Prostate gland (tissue), 2 donors: ENCODE measurements around the gene CLEC16A. TPM values are rescaled to one million over a fixed set of nuclear protein-coding genes. Genes with fewer than 3 reads are reported as not detected.

ENCODE experiments used
- DNase-seq: peaks from one replicate; pipeline ENCODE4 v3.0.0-alpha.2; 2019; ENCODE audit warnings: low spot score
- H3K27ac ChIP-seq, 2 donors: fragments of 200-600 bp; sonication (generic); 2 replicates each; pipeline ENCODE4 v1.5.1; 2017 to 2019
- H3K27me3 ChIP-seq: fragments of 200-600 bp; sonication (generic); replicated peaks from 2 replicates; pipeline ENCODE4 v1.5.1; 2019; ENCODE audit not compliant: insufficient read depth
- H3K36me3 ChIP-seq, 2 donors: fragments of 200-600 bp; sonication (generic); 1 replicate in 1 of 2; 2 replicates in 1 of 2; pipeline versions ENCODE4 v1.5.1 to v1.8.1; 2017 to 2019
- H3K4me1 ChIP-seq: fragments of 200-600 bp; sonication (generic); replicated peaks from 2 replicates; pipeline ENCODE4 v1.5.1; 2019
- H3K4me3 ChIP-seq, 2 donors: fragments of 200-600 bp; sonication (generic); 2 replicates each; pipeline ENCODE4 v1.5.1; 2017 to 2019
- H3K9me3 ChIP-seq: fragments of 200-600 bp; sonication (generic); 2 replicates; pipeline ENCODE4 v1.5.1; 2017
- CTCF ChIP-seq, 4 experiments: fragments of 200-600 bp in 2 of 4; fragments of 450-650 bp in 2 of 4; sonication (generic) in 2 of 4; IDR thresholded peaks; 1 replicate in 3 of 4; 2 replicates in 1 of 4; pipeline ENCODE4 v1.5.1; 2016 to 2019; ENCODE audit warnings: antibody characterized with exemption in 4 of 4, mild to moderate bottlenecking in 2 of 4, moderate library complexity in 2 of 4
- POLR2A ChIP-seq: fragments of 450-650 bp; IDR thresholded peaks from one replicate; pipeline ENCODE4 v1.6.1; 2016; ENCODE audit warnings: antibody characterized with exemption, mild to moderate bottlenecking
- POLR2AphosphoS5 ChIP-seq: sonication (generic); formaldehyde crosslinking; IDR thresholded peaks from one replicate; pipeline ENCODE4 v1.6.1; 2017; ENCODE audit warnings: antibody characterized with exemption
- WGBS: methylation state at CpG from one replicate; pipeline ENCODE4 v1.1.5; 2018; 5-methylcytosine and 5-hydroxymethylcytosine counted together
- intact Hi-C: fragments of 100-400 bp; cut with DNase I; formaldehyde crosslinking; loops from one replicate; pipeline ENCODE4 v1.14.2; 2022
- total RNA-seq, 2 donors: library from RNA; depleted of rRNA; stranded (reverse); fragments of >200 nt; gene quantifications; one replicate each; pipeline ENCODE4 v1.1.0, GENCODE V29; 2016

Gene CLEC16A
- total RNA-seq, 2 donors from 2014 or later, result 26.1 to 52.2 TPM

GRCh38 chr16:11126399-11127054 is 182.2 kb downstream of the CLEC16A start:
- intact Hi-C loops, result loop anchor here (10.0 kb wide), 1 partner anchor 382 kb away; the partner anchor contains the start of gene NUBP1
- H3K27ac ChIP-seq, result no peak overlapping the region
- 78% methylated on average over 12 of the region's 12 CpGs for WGBS
- TF ChIP-seq CTCF (IDR thresholded peaks at IDR 0.05), result no peak
- no peak for TF ChIP-seq POLR2A
- no peak for TF ChIP-seq POLR2AphosphoS5
- H3K4me3 ChIP-seq, result no peak overlapping the region
- H3K36me3 ChIP-seq, result peaks cover 0 to 13% of the 10 kb centered on the region in 2 donors
- H3K27me3 ChIP-seq, result no peaks in the 10 kb centered on the region
- no peaks in the 10 kb centered on the region for H3K4me1 ChIP-seq
- no peaks in the 10 kb centered on the region for H3K9me3 ChIP-seq
- DNase-seq, result no peak

- Histone ChIP-seq H3K4me3 (no peak overlapping the region), H3K27ac (no peak overlapping the region), H3K27me3 (no peaks in the 10 kb centered on the region), H3K9me3 (no peaks in the 10 kb centered on the region), H3K36me3 (peaks cover 0 to 13% of the 10 kb centered on the region in 2 donors), H3K4me1 (no peaks in the 10 kb centered on the region)
- intact Hi-C loops, result loop anchor here (10.0 kb wide), 1 partner anchor 383 kb away; the partner anchor contains the start of gene NUBP1
- DNase-seq, result no peak
- TF ChIP-seq POLR2AphosphoS5 (no peak), CTCF (IDR thresholded peaks at IDR 0.05) (no peak), POLR2A (no peak)
- 73% methylated on average over 7 of the region's 7 CpGs for WGBS
Measured at GRCh38 chr16:11127610-11128195, 183.3 kb downstream of the CLEC16A start.

GRCh38 chr16:11128211-11129141 is 184.1 kb downstream of the CLEC16A start:
- peaks cover 0 to 13% of the 10 kb centered on the region in 2 donors for H3K36me3 ChIP-seq
- intact Hi-C loops, result loop anchor here (10.0 kb wide), 1 partner anchor 384 kb away; the partner anchor contains the start of gene NUBP1
- DNase-seq, result no peak
- H3K4me1 ChIP-seq, result no peaks in the 10 kb centered on the region
- no peaks in the 10 kb centered on the region for H3K9me3 ChIP-seq
- H3K27ac ChIP-seq, result peak overlapping the region; percentile 18 to 21
- no peak overlapping the region for H3K4me3 ChIP-seq
- TF ChIP-seq CTCF (IDR thresholded peaks at IDR 0.05), result no peak
- no peak for TF ChIP-seq POLR2AphosphoS5
- TF ChIP-seq POLR2A, result no peak
- no peaks in the 10 kb centered on the region for H3K27me3 ChIP-seq
- WGBS, result 53% methylated on average over 9 of the region's 9 CpGs

GRCh38 chr16:11129378-11129781 is 185.0 kb downstream of the CLEC16A start:
- intact Hi-C loops, result loop anchor here (10.0 kb wide), 1 partner anchor 385 kb away; the partner anchor contains the start of gene NUBP1

More at GRCh38 chr16:11129378-11129781, 185.0 kb downstream of the CLEC16A start:
- no peaks in the 10 kb centered on the region for H3K9me3 ChIP-seq
- no peaks in the 10 kb centered on the region for H3K4me1 ChIP-seq
- H3K4me3 ChIP-seq, result no peak overlapping the region
- H3K27ac ChIP-seq, result no peak overlapping the region
- H3K27me3 ChIP-seq, result no peaks in the 10 kb centered on the region
- H3K36me3 ChIP-seq, result peaks cover 0 to 4% of the 10 kb centered on the region in 2 donors
- TF ChIP-seq CTCF (IDR thresholded peaks at IDR 0.05) (no peak), POLR2AphosphoS5 (no peak), POLR2A (no peak)
- DNase-seq, result no peak
- WGBS, result 93% methylated on average over 4 of the region's 4 CpGs
